GM23338 (cell line): ENCODE results near the gene PCSK6. TPM values are rescaled to one million over a fixed set of nuclear protein-coding genes. Genes with fewer than 3 reads are reported as not detected.

Experiments
- ATAC-seq: fragments of 200-7000 bp; cut with Tn5 transposase; 3 replicates; pipeline ENCODE4 v1.9.1; 2020
- DNase-seq: peaks from one replicate; pipeline ENCODE4 v3.0.0-alpha.2; 2015; ENCODE audit warnings: low spot score
- H2AFZ ChIP-seq: fragments of 200-600 bp; sonication (generic); 2 replicates; pipeline ENCODE4 v1.8.0; 2016; ENCODE audit warnings: antibody characterized with exemption, mild to moderate bottlenecking, moderate library complexity
- H3F3A ChIP-seq: fragments of 200-600 bp; sonication (generic); replicated peaks from 2 replicates; pipeline ENCODE4 v1.8.0; 2017; ENCODE audit warnings: antibody characterized with exemption, mixed run types, low read depth
- H3K27ac ChIP-seq: fragments of 200-600 bp; sonication (generic); 2 replicates; pipeline ENCODE4 v1.6.1; 2016; ENCODE audit warnings: low read depth
- H3K27me3 ChIP-seq: fragments of 200-600 bp; sonication (generic); 2 replicates; pipeline ENCODE4 v1.8.0; 2016; ENCODE audit warnings: mild to moderate bottlenecking, mixed run types, moderate library complexity; ENCODE audit not compliant: insufficient read depth
- H3K36me3 ChIP-seq: fragments of 200-600 bp; sonication (generic); 2 replicates; pipeline ENCODE4 v1.8.0; 2016; ENCODE audit warnings: mild to moderate bottlenecking; ENCODE audit not compliant: insufficient read depth
- H3K4me1 ChIP-seq: fragments of 200-600 bp; sonication (generic); 2 replicates; pipeline ENCODE4 v1.8.0; 2016; ENCODE audit warnings: mild to moderate bottlenecking, moderate library complexity; ENCODE audit not compliant: insufficient read depth
- H3K4me2 ChIP-seq: fragments of 200-600 bp; sonication (generic); 2 replicates; pipeline ENCODE4 v1.7.1; 2017; ENCODE audit warnings: mixed run types
- H3K4me3 ChIP-seq: fragments of 200-600 bp; sonication (generic); 2 replicates; pipeline ENCODE4 v1.6.1; 2016; ENCODE audit warnings: mixed run types
- H3K79me2 ChIP-seq: fragments of 200-600 bp; sonication (generic); replicated peaks from 2 replicates; pipeline ENCODE4 v1.8.0; 2017; ENCODE audit warnings: mild to moderate bottlenecking; ENCODE audit not compliant: insufficient read depth
- H3K9me2 ChIP-seq: fragments of 200-600 bp; sonication (generic); 2 replicates; pipeline ENCODE4 v1.8.0; 2017; ENCODE audit not compliant: insufficient read depth
- H4K20me1 ChIP-seq: fragments of 200-600 bp; sonication (generic); replicated peaks from 2 replicates; pipeline ENCODE4 v1.8.0; 2017; ENCODE audit warnings: mild to moderate bottlenecking; ENCODE audit not compliant: insufficient read depth
- H3K27ac Mint-ChIP-seq: 2 replicates; pipeline ENCODE4 v1.8.0; 2020; ENCODE audit warnings: inconsistent platforms, mild to moderate bottlenecking, moderate library complexity, mixed read lengths
- H3K27me3 Mint-ChIP-seq: 3 replicates; pipeline ENCODE4 v1.8.0; 2022; ENCODE audit warnings: low read depth, mild to moderate bottlenecking, moderate library complexity, mixed read lengths, inconsistent platforms; ENCODE audit not compliant: insufficient read depth, poor library complexity
- H3K36me3 Mint-ChIP-seq: 3 replicates; pipeline ENCODE4 v1.8.0; 2021; ENCODE audit warnings: low read depth, mild to moderate bottlenecking, inconsistent platforms, moderate library complexity, mixed read lengths
- H3K4me1 Mint-ChIP-seq: 3 replicates; pipeline ENCODE4 v1.8.0; 2020; ENCODE audit warnings: mild to moderate bottlenecking, inconsistent platforms, mixed read lengths
- H3K4me3 Mint-ChIP-seq: 3 replicates; pipeline ENCODE4 v1.8.0; 2021; ENCODE audit warnings: moderate library complexity, mild to moderate bottlenecking, inconsistent platforms, mixed read lengths
- H3K9me3 Mint-ChIP-seq: 3 replicates; pipeline ENCODE4 v1.8.0; 2020; ENCODE audit warnings: moderate library complexity, mild to moderate bottlenecking, inconsistent platforms, mixed read lengths
- CREB1 ChIP-seq: fragments of 250-450 bp; sonication (Bioruptor Pico); IDR thresholded peaks from 2 replicates; pipeline ENCODE4 v1.5.0; 2020; ENCODE audit warnings: low read depth, mild to moderate bottlenecking, moderate library complexity
- EZH2 ChIP-seq: fragments of 200-600 bp; sonication (generic); IDR thresholded peaks from one replicate; pipeline ENCODE4 v1.8.0; 2017; ENCODE audit warnings: antibody characterized with exemption, mild to moderate bottlenecking, low read depth; ENCODE audit not compliant: unreplicated experiment
- EZH2phosphoT487 ChIP-seq: fragments of 200-600 bp; sonication (generic); IDR thresholded peaks from one replicate; pipeline ENCODE4 v1.8.1; 2018; ENCODE audit warnings: antibody characterized with exemption; ENCODE audit not compliant: unreplicated experiment
- NANOG ChIP-seq: IDR thresholded peaks from 2 replicates; pipeline ENCODE4 v1.6.1; 2016; ENCODE audit warnings: antibody characterized with exemption, borderline replicate concordance
- STAT1 ChIP-seq: IDR thresholded peaks from one replicate; pipeline ENCODE4 v1.6.1; 2016; ENCODE audit warnings: antibody characterized with exemption; ENCODE audit not compliant: unreplicated experiment
- ZNF114 ChIP-seq: fragments of 250-450 bp; sonication (Bioruptor Pico); IDR thresholded peaks from 2 replicates; pipeline ENCODE4 v1.5.0; 2020; ENCODE audit warnings: mild to moderate bottlenecking, moderate library complexity
- polyA plus RNA-seq: library from polyadenylated mRNA; unstranded; fragments of >200 nt; fragmentation: Nextera tagmentation; extraction: Ambion mirVana; gene quantifications from 2 replicates; pipeline ENCODE4 v1.2.1, GENCODE V29; 2016
- total RNA-seq: library from RNA; depleted of rRNA; stranded (reverse); fragments of >200 nt; shearing (Covaris generic); gene quantifications from 2 replicates; pipeline ENCODE4 v1.2.3, GENCODE V29; 2014
- TF ChIP-seq, protein P1 (sequence below): IDR thresholded peaks from 2 replicates; pipeline ENCODE4 v1.6.1; 2016; ENCODE audit warnings: antibody characterized with exemption
- TF ChIP-seq, protein P2 (sequence below): IDR thresholded peaks from one replicate; pipeline ENCODE4 v1.6.1; 2018; ENCODE audit warnings: antibody characterized with exemption; ENCODE audit not compliant: unreplicated experiment

Gene PCSK6
- total and polyA plus RNA-seq, 2 experiments from 2014 or later = 1.7 to 6.7 TPM

DNA sequence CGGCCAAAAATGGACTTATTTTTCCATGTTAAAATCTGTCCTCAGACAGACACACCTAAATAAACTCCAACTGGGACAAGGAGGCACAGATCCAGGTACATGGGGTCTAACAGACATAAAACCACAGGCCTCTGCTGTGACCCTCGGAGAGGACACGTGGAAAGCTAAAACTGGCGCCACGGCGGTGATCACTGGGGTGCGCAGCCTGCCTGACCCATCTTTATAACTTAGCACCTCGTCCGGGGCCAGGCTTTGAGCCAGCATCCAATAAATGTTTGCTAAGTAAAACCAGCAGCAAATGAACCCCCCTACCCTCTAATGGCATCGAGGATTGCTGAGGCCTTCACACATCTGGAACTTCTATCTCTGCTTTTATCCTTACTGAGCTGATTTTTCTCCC, 15.3 kb downstream of the PCSK6 start:
- no peak overlapping the region for H3K4me2 ChIP-seq
- Mint-ChIP-seq H3K27me3 (peaks cover 4% of the 10 kb centered on the region), H3K4me3 (no peak overlapping the region), H3K9me3 (no peaks in the 10 kb centered on the region), H3K27ac (no peak overlapping the region), H3K36me3 (no peaks in the 10 kb centered on the region), H3K4me1 (peaks cover 5% of the 10 kb centered on the region; the same call in 2 of the 3 replicates)
- no peak overlapping the region for H3K4me3 ChIP-seq
- H3K27me3 ChIP-seq = no peaks in the 10 kb centered on the region
- no peaks in the 10 kb centered on the region for H3K9me2 ChIP-seq
- TF ChIP-seq EZH2 (no peak), ZNF114 (CRISPR knock-in tag) (no peak), CREB1 (no peak), STAT1 (no peak), EZH2phosphoT487 (no peak), NANOG (no peak)
- TF ChIP-seq, protein P1, sequence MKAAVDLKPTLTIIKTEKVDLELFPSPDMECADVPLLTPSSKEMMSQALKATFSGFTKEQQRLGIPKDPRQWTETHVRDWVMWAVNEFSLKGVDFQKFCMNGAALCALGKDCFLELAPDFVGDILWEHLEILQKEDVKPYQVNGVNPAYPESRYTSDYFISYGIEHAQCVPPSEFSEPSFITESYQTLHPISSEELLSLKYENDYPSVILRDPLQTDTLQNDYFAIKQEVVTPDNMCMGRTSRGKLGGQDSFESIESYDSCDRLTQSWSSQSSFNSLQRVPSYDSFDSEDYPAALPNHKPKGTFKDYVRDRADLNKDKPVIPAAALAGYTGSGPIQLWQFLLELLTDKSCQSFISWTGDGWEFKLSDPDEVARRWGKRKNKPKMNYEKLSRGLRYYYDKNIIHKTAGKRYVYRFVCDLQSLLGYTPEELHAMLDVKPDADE = no peak
- TF ChIP-seq, protein P2, sequence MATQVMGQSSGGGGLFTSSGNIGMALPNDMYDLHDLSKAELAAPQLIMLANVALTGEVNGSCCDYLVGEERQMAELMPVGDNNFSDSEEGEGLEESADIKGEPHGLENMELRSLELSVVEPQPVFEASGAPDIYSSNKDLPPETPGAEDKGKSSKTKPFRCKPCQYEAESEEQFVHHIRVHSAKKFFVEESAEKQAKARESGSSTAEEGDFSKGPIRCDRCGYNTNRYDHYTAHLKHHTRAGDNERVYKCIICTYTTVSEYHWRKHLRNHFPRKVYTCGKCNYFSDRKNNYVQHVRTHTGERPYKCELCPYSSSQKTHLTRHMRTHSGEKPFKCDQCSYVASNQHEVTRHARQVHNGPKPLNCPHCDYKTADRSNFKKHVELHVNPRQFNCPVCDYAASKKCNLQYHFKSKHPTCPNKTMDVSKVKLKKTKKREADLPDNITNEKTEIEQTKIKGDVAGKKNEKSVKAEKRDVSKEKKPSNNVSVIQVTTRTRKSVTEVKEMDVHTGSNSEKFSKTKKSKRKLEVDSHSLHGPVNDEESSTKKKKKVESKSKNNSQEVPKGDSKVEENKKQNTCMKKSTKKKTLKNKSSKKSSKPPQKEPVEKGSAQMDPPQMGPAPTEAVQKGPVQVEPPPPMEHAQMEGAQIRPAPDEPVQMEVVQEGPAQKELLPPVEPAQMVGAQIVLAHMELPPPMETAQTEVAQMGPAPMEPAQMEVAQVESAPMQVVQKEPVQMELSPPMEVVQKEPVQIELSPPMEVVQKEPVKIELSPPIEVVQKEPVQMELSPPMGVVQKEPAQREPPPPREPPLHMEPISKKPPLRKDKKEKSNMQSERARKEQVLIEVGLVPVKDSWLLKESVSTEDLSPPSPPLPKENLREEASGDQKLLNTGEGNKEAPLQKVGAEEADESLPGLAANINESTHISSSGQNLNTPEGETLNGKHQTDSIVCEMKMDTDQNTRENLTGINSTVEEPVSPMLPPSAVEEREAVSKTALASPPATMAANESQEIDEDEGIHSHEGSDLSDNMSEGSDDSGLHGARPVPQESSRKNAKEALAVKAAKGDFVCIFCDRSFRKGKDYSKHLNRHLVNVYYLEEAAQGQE = no peak
- ATAC-seq (no peak), DNase-seq (no peak)
- no peaks in the 10 kb centered on the region for H4K20me1 ChIP-seq
- H2AFZ ChIP-seq = no peak overlapping the region
- H3F3A ChIP-seq = no peaks in the 10 kb centered on the region
- H3K27ac ChIP-seq = no peak overlapping the region
- H3K79me2 ChIP-seq = no peaks in the 10 kb centered on the region
- H3K36me3 ChIP-seq = no peaks in the 10 kb centered on the region
- no peaks in the 10 kb centered on the region for H3K4me1 ChIP-seq

DNA sequence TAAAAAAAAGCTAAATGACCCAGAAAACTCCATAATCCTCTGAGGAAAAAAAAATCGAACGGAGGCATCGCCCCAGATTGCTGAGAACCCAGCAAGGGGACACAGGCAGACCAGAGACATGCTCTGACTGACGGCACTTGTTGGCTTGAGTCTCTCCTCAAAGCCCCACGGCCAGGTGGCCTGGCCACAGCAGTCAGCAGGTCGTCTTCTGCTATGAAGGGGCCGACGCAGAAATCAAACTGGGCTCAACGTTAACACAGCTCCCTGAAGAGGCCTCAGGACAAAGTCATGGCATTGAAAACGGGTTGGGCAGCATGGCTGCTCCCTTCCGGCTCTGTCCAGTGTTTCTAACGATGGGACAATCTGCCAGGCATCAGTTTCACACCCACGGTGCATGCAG, 17.5 kb downstream of the PCSK6 start:
- H2AFZ ChIP-seq = no peak overlapping the region
- H3K9me2 ChIP-seq = no peaks in the 10 kb centered on the region
- no peaks in the 10 kb centered on the region for H3K9me3 Mint-ChIP-seq
- H3K4me3 ChIP-seq = no peak overlapping the region
- H4K20me1 ChIP-seq = no peaks in the 10 kb centered on the region
- TF ChIP-seq, protein P2 = no peak
- no peak for ATAC-seq
- H3K27me3 ChIP-seq = no peaks in the 10 kb centered on the region
- H3K4me1 Mint-ChIP-seq = peaks cover 5% of the 10 kb centered on the region; the same call in 2 of the 3 replicates
- H3K36me3 Mint-ChIP-seq = no peaks in the 10 kb centered on the region
- no peaks in the 10 kb centered on the region for H3K27me3 Mint-ChIP-seq
- no peak overlapping the region for H3K4me3 Mint-ChIP-seq
- no peak overlapping the region for H3K27ac Mint-ChIP-seq
- H3F3A ChIP-seq = no peaks in the 10 kb centered on the region
- no peak overlapping the region for H3K4me2 ChIP-seq
- DNase-seq = no peak
- no peaks in the 10 kb centered on the region for H3K36me3 ChIP-seq
- no peaks in the 10 kb centered on the region for H3K4me1 ChIP-seq
- no peak overlapping the region for H3K27ac ChIP-seq
- no peaks in the 10 kb centered on the region for H3K79me2 ChIP-seq
